ENCODE data around the gene POU2AF3. TPM values are rescaled to one million over a fixed set of nuclear protein-coding genes. Genes with fewer than 3 reads are reported as not detected.

Gene POU2AF3
- total and polyA plus RNA-seq, 2 of the 4 experiments (the other 2 are of a cell fraction) = 0.17 TPM; not detected in 1

DNA sequence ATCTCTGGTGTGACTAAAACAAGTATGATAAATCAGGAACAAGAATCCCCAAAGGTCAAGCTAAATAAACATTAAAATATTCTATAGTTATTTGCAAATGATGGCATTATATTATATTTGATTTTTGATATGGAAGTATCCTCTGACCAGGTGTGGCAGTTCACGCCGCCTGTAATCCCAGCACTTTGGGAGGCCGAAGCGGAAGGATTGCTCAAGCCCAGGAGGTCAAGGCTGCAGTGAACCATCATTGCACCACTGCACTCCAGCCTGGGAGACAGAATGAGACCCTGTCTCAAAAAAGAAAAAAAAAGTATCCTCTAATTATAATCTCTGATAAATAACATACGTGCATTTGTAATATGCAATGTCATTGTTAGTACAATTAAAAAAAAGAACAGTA, 6.6 kb upstream of the POU2AF3 start:
- Histone ChIP-seq H2BK15ac (ENCODE audit: low read depth, low read length) (no peak overlapping the region), H4K8ac (ENCODE audit: low read depth in 2 of 2, low read length in 2 of 2) (no peak overlapping the region), H2AK5ac (ENCODE audit: low read depth, low read length) (no peak overlapping the region), H3K27ac (ENCODE audit: insufficient read depth, low read length) (no peak overlapping the region), H3K23ac (ENCODE audit: low read depth, low read length) (no peak overlapping the region), H2BK5ac (ENCODE audit: low read depth, low read length, poor library complexity, severe bottlenecking) (no peak overlapping the region), H4K91ac (ENCODE audit: insufficient read depth, low read depth, low read length) (no peak overlapping the region), H2BK120ac (ENCODE audit: low read depth, low read length) (no peak overlapping the region), H3K79me1 (ENCODE audit: low read depth in 1 of 2, low read length in 2 of 2) (no peaks in the 10 kb centered on the region), H4K5ac (ENCODE audit: low read depth, low read length) (no peak overlapping the region), H3K4me3 (ENCODE audit: insufficient read depth, low read depth, low read length) (no peak overlapping the region), H3K4me1 (ENCODE audit: control insufficient read depth, insufficient read depth, low read length) (no peaks in the 10 kb centered on the region), H3K27me3 (ENCODE audit: control insufficient read depth, insufficient read depth, low read length) (peaks cover 15% of the 10 kb centered on the region), H3K4me2 (ENCODE audit: low read depth, low read length) (no peak overlapping the region), H3K4ac (ENCODE audit: low read depth, low read length) (no peak overlapping the region), H3K18ac (ENCODE audit: low read depth, low read length) (no peak overlapping the region), H3K56ac (ENCODE audit: extremely low read depth, insufficient read depth, low read length) (no peak overlapping the region), H3K9ac (ENCODE audit: low read depth, low read length) (no peak overlapping the region), H3K9me1 (ENCODE audit: insufficient read depth, low read length) (no peaks in the 10 kb centered on the region), H3K14ac (replicated peaks; ENCODE audit: low read depth, low read length) (no peak overlapping the region), H2AFZ (replicated peaks; ENCODE audit: low read length, poor library complexity) (no peak overlapping the region), H3K36me3 (ENCODE audit: control insufficient read depth, insufficient read depth, low read length) (no peaks in the 10 kb centered on the region), H2BK20ac (ENCODE audit: low read depth, low read length) (no peak overlapping the region), H4K20me1 (ENCODE audit: insufficient read depth, low read length) (no peaks in the 10 kb centered on the region), H2AK9ac (replicated peaks; ENCODE audit: low read depth, low read length, poor library complexity) (no peak overlapping the region), H3K9me3 (ENCODE audit: control insufficient read depth, insufficient read depth, low read length) (no peaks in the 10 kb centered on the region)
- WGBS, 2 experiments (ENCODE audit: extremely low coverage in 2 of 2, insufficient read length in 1 of 2) = 92% methylated on average over 2 of the region's 5 CpGs; no CpG with 5 or more reads in 1 of the 2 experiments
- no TSS peak for BruUV-seq (replicated peaks)
- POLR2A ChIA-PET (ENCODE audit: unreplicated experiment) = no interaction called here
- intact Hi-C loops (cut with micrococcal nuclease) (loop anchor here (2.0 kb wide), 1 partner anchor 25 kb away; no protein-coding TSS in a partner anchor), in situ Hi-C loops (cut with MboI; ENCODE audit: low sequenced_read_pairs) (no loop called here), dilution Hi-C loops (cut with HindIII; ENCODE audit: low sequenced_read_pairs, unreplicated experiment) (no loop called here)
- DNase-seq = no peak
- TF ChIP-seq MAZ (IDR thresholded peaks at IDR 0.05; ENCODE audit: borderline replicate concordance, low read depth, low read length) (no peak), RAD21 (IDR thresholded peaks at IDR 0.05; ENCODE audit: low read length) (no peak), CEBPB (IDR thresholded peaks at IDR 0.05; ENCODE audit: low read depth, low read length) (no peak), CHD1 (IDR thresholded peaks at IDR 0.05; ENCODE audit: low read depth, low read length) (no peak), SMC3 (IDR thresholded peaks at IDR 0.05; ENCODE audit: low read depth, low read length) (no peak), MAFK (IDR thresholded peaks at IDR 0.05; ENCODE audit: low read depth, low read length) (no peak), FOS (IDR thresholded peaks at IDR 0.05; ENCODE audit: low read depth, low read length) (no peak), MXI1 (IDR thresholded peaks at IDR 0.05; ENCODE audit: borderline replicate concordance, low read depth, low read length) (no peak)
- TF ChIP-seq, protein P1, sequence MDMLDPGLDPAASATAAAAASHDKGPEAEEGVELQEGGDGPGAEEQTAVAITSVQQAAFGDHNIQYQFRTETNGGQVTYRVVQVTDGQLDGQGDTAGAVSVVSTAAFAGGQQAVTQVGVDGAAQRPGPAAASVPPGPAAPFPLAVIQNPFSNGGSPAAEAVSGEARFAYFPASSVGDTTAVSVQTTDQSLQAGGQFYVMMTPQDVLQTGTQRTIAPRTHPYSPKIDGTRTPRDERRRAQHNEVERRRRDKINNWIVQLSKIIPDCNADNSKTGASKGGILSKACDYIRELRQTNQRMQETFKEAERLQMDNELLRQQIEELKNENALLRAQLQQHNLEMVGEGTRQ (IDR thresholded peaks at IDR 0.05; ENCODE audit: low read depth, low read length) = no peak
- TF ChIP-seq, protein P2, sequence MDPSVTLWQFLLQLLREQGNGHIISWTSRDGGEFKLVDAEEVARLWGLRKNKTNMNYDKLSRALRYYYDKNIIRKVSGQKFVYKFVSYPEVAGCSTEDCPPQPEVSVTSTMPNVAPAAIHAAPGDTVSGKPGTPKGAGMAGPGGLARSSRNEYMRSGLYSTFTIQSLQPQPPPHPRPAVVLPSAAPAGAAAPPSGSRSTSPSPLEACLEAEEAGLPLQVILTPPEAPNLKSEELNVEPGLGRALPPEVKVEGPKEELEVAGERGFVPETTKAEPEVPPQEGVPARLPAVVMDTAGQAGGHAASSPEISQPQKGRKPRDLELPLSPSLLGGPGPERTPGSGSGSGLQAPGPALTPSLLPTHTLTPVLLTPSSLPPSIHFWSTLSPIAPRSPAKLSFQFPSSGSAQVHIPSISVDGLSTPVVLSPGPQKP (IDR thresholded peaks at IDR 0.05; ENCODE audit: borderline replicate concordance, low read depth, low read length) = no peak
- no peak for ATAC-seq (ENCODE audit: low read depth)
- CTCF ChIA-PET = interaction anchor here (1.7 kb wide), 1 partner anchor 7 kb away, joined by 4 read pairs; no protein-coding TSS in a partner anchor

Data from IMR-90 (cell line).